ENCODE results near the gene CD109. TPM values are rescaled to one million over a fixed set of nuclear protein-coding genes. Genes with fewer than 3 reads are reported as not detected.

Gene CD109
- total RNA-seq, 1 experiment from 2014 or later: 3.2 TPM

GRCh38 chr6:73802366-73802765 lies 106.4 kb downstream of the CD109 start:
- Histone ChIP-seq H2BK12ac (ENCODE audit: insufficient read length, low read depth, low read length) (no peak overlapping the region), H4K20me1 (ENCODE audit: control insufficient read depth, insufficient read depth, insufficient read length) (no peaks in the 10 kb centered on the region), H2AK5ac (ENCODE audit: insufficient read length, low read length) (no peak overlapping the region), H3K79me1 (ENCODE audit: insufficient read depth, low read depth, low read length, poor library complexity, severe bottlenecking) (no peaks in the 10 kb centered on the region), H3K4ac (ENCODE audit: low read depth, low read length) (no peak overlapping the region), H3T11ph (ENCODE audit: low read length) (no peak overlapping the region), H3K18ac (ENCODE audit: insufficient read length, low read depth, low read length) (no peak overlapping the region), H2BK120ac (ENCODE audit: low read depth, low read length, poor library complexity, severe bottlenecking) (no peak overlapping the region), H3K9me3 (ENCODE audit: control insufficient read depth, low read depth, low read length) (no peaks in the 10 kb centered on the region), H3K4me1 (ENCODE audit: insufficient read depth, low read length) (no peaks in the 10 kb centered on the region), H3K14ac (ENCODE audit: insufficient read depth, low read length) (no peak overlapping the region), H4K5ac (ENCODE audit: insufficient read length, low read depth, low read length) (no peak overlapping the region), H4K8ac (replicated peaks; ENCODE audit: insufficient read length, low read depth, low read length) (no peak overlapping the region), H2BK5ac (ENCODE audit: insufficient read length, low read length) (no peak overlapping the region), H3K9ac (ENCODE audit: extremely low read depth, insufficient read length, low read length) (no peak overlapping the region), H3K4me2 (ENCODE audit: insufficient read depth, insufficient read length, low read length) (no peak overlapping the region), H2BK20ac (ENCODE audit: low read depth, low read length, poor library complexity, severe bottlenecking) (no peak overlapping the region), H2BK15ac (ENCODE audit: low read depth, low read length) (no peak overlapping the region), H3K56ac (ENCODE audit: insufficient read length, low read depth, low read length) (no peak overlapping the region), H4K91ac (ENCODE audit: insufficient read length, low read depth, low read length) (no peak overlapping the region), H3K23me2 (ENCODE audit: insufficient read length, low read depth, low read length, poor library complexity, severe bottlenecking) (no peaks in the 10 kb centered on the region), H3K27me3 (ENCODE audit: insufficient read depth, low read length) (no peaks in the 10 kb centered on the region), H2AFZ (ENCODE audit: low read length) (no peak overlapping the region), H3K27ac (ENCODE audit: insufficient read length, low read depth, low read length) (no peak overlapping the region), H3K79me2 (ENCODE audit: insufficient read depth, low read length) (no peaks in the 10 kb centered on the region), H3K23ac (ENCODE audit: insufficient read length, low read depth, low read length) (no peak overlapping the region)
- Mint-ChIP-seq H3K27me3 (ENCODE audit: low read depth) (no peaks in the 10 kb centered on the region), H3K4me3 (no peak overlapping the region), H3K9me3 (no peaks in the 10 kb centered on the region), H3K36me3 (ENCODE audit: insufficient read depth in 1 of 3, low read depth in 3 of 3) (no peaks in the 10 kb centered on the region; a peak in 1 of 7 replicates), H3K27ac (no peak overlapping the region), H3K4me1 (peaks cover 0 to 10% of the 10 kb centered on the region in 2 experiments; a peak in 2 of 4 replicates)
- no CpG with 5 or more reads among the region's 2 CpGs for WGBS (ENCODE audit: extremely low coverage, insufficient read length, low lambda C conversion rate)
- TF ChIP-seq, protein P1, sequence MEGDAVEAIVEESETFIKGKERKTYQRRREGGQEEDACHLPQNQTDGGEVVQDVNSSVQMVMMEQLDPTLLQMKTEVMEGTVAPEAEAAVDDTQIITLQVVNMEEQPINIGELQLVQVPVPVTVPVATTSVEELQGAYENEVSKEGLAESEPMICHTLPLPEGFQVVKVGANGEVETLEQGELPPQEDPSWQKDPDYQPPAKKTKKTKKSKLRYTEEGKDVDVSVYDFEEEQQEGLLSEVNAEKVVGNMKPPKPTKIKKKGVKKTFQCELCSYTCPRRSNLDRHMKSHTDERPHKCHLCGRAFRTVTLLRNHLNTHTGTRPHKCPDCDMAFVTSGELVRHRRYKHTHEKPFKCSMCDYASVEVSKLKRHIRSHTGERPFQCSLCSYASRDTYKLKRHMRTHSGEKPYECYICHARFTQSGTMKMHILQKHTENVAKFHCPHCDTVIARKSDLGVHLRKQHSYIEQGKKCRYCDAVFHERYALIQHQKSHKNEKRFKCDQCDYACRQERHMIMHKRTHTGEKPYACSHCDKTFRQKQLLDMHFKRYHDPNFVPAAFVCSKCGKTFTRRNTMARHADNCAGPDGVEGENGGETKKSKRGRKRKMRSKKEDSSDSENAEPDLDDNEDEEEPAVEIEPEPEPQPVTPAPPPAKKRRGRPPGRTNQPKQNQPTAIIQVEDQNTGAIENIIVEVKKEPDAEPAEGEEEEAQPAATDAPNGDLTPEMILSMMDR (conservative IDR thresholded peaks at IDR 0.05): no peak
- DNase-seq: no peak
